K562 (cell line): ENCODE data around the gene ACYP2. TPM values are rescaled to one million over a fixed set of nuclear protein-coding genes. Genes with fewer than 3 reads are reported as not detected.

Experiments used
- ATAC-seq: fragments of 200-7000 bp; cut with Tn5 transposase; 3 replicates; pipeline ENCODE4 v1.9.1; 2020; ENCODE audit warnings: moderate library complexity
- BruUV-seq: library from RNA; stranded (reverse); fragments of 400-500 nt; replicated peaks from 2 replicates; lab custom pipeline; 2021; lab: Mats Ljungman, UMichigan
- CTCF ChIA-PET: fragments of 300-600 bp; formaldehyde crosslinking; extraction: SDS; loops from one replicate; lab custom pipeline; 2021; ENCODE audit warnings: low intra/inter-chr PET ratio; lab: Yijun Ruan, JAX
- POLR2A ChIA-PET: fragments of 300-600, 350-650 bp; sonication (Branson Sonifier 250); formaldehyde crosslinking; extraction: SDS; loops from one replicate; lab custom pipeline; 2021; ENCODE audit warnings: antibody characterized with exemption, inconsistent platforms; lab: Yijun Ruan, JAX
- DNase-seq, 4 experiments: peaks; one replicate each; pipeline versions ENCODE4 v3.0.0 to v3.0.0-alpha.2; 2011 to 2018; ENCODE audit warnings: low spot score in 3 of 4, mixed read lengths in 3 of 4; ENCODE audit errors: extremely low read depth in 1 of 4
- FAIRE-seq: peaks from 2 replicates; lab custom pipeline; 2011; peaks lifted over from hg19 to GRCh38; lab: Jason Lieb, UNC
- H2AFZ ChIP-seq: 2 replicates; pipeline ENCODE4 v1.6.0; 2011; ENCODE audit warnings: low read depth, low read length, control low read depth, inconsistent platforms
- H3K27ac ChIP-seq: fragments of 200-600 bp; 3 replicates; pipeline ENCODE4 v1.8.0; 2011; ENCODE audit warnings: low read depth, mild to moderate bottlenecking, control low read depth, inconsistent platforms, low read length, moderate library complexity, mixed read lengths; ENCODE audit errors: extremely low read depth
- H3K27me3 ChIP-seq, 2 experiments: fragments of 300-600 bp in 1 of 2; 2 replicates in 1 of 2; 3 replicates in 1 of 2; pipeline versions ENCODE4 v1.6.0 to v1.8.0; 2011; ENCODE audit warnings: inconsistent platforms in 2 of 2, low read length in 2 of 2, mild to moderate bottlenecking in 1 of 2, mixed read lengths in 1 of 2, moderate library complexity in 1 of 2; ENCODE audit not compliant: control insufficient read depth in 2 of 2, insufficient read depth in 2 of 2
- H3K36me3 ChIP-seq: fragments of 300-600 bp; 3 replicates; pipeline ENCODE4 v1.8.0; 2011; ENCODE audit warnings: mild to moderate bottlenecking, low read length, inconsistent platforms; ENCODE audit not compliant: control insufficient read depth, insufficient read depth
- H3K4me1 ChIP-seq, 2 experiments: fragments of 200-600 bp in 1 of 2; replicated peaks in 1 of 2; 2 replicates in 1 of 2; 3 replicates in 1 of 2; pipeline versions ENCODE4 v1.5.1 to v1.8.0; 2011; ENCODE audit warnings: inconsistent platforms in 2 of 2, low read length in 2 of 2, mild to moderate bottlenecking in 1 of 2, mixed read lengths in 1 of 2, moderate library complexity in 1 of 2; ENCODE audit not compliant: control insufficient read depth in 2 of 2, insufficient read depth in 2 of 2
- H3K4me2 ChIP-seq: 2 replicates; pipeline ENCODE4 v1.6.1; 2011; ENCODE audit warnings: low read length, control low read depth, inconsistent platforms, mixed read lengths; ENCODE audit not compliant: insufficient read depth
- H3K4me3 ChIP-seq: fragments of 200-600 bp; sonication (generic), shearing (Covaris generic); 2 replicates; pipeline ENCODE4 v1.5.1; 2016; ENCODE audit warnings: control low read depth, inconsistent platforms
- H3K79me2 ChIP-seq: fragments of 200-600 bp; 3 replicates; pipeline ENCODE4 v1.8.0; 2011; ENCODE audit warnings: low read length, inconsistent platforms; ENCODE audit not compliant: control insufficient read depth, insufficient read depth
- H3K9ac ChIP-seq, 2 experiments: 2 replicates each; pipeline versions ENCODE4 v1.6.0 to v1.6.1; 2011; ENCODE audit warnings: low read depth in 2 of 2, low read length in 2 of 2, control low read depth in 1 of 2, inconsistent platforms in 1 of 2, mild to moderate bottlenecking in 1 of 2, mixed read lengths in 1 of 2; ENCODE audit not compliant: insufficient read depth in 1 of 2
- H3K9me1 ChIP-seq: one replicate; pipeline ENCODE4 v1.6.0; 2011; ENCODE audit warnings: inconsistent platforms, mild to moderate bottlenecking, low read length, moderate library complexity; ENCODE audit not compliant: control insufficient read depth, insufficient read depth
- H3K9me3 ChIP-seq: replicated peaks from 2 replicates; pipeline ENCODE4 v1.5.1; 2011; ENCODE audit warnings: low read depth, low read length, inconsistent platforms; ENCODE audit not compliant: control insufficient read depth, insufficient read depth
- H4K20me1 ChIP-seq: replicated peaks from 2 replicates; pipeline ENCODE4 v1.6.1; 2011; ENCODE audit warnings: low read length, inconsistent platforms, mixed read lengths; ENCODE audit not compliant: control insufficient read depth, insufficient read depth
- ARID3A ChIP-seq: IDR thresholded peaks from 2 replicates; pipeline ENCODE4 v1.6.1; 2012; ENCODE audit warnings: low read depth, low read length, improper control_type of control experiment, borderline replicate concordance
- FOXM1 ChIP-seq, 2 experiments: fragments of 450-650 bp in 1 of 2; sonication (generic) in 1 of 2; formaldehyde crosslinking in 1 of 2; IDR thresholded peaks; 2 replicates each; pipeline versions ENCODE4 v1.6.1 to v1.9.0; 2017 to 2022; ENCODE audit warnings: low read depth in 2 of 2, mild to moderate bottlenecking in 2 of 2, missing genetic modification reagents in 1 of 2, moderate library complexity in 1 of 2
- LEF1 ChIP-seq: fragments of 450-650 bp; IDR thresholded peaks from 2 replicates; pipeline ENCODE4 v1.6.1; 2016; ENCODE audit warnings: mild to moderate bottlenecking
- MIER1 ChIP-seq: fragments of 450-650 bp; IDR thresholded peaks from 2 replicates; pipeline ENCODE4 v1.6.1; 2016; ENCODE audit warnings: antibody characterized with exemption, mild to moderate bottlenecking, low read depth
- NFRKB ChIP-seq: fragments of 450-650 bp; IDR thresholded peaks from 2 replicates; pipeline ENCODE4 v1.6.1; 2016; ENCODE audit warnings: low read depth
- PHF21A ChIP-seq: fragments of 450-650 bp; IDR thresholded peaks from 2 replicates; pipeline ENCODE4 v1.6.1; 2017; ENCODE audit warnings: low read depth, borderline replicate concordance
- RAD21 ChIP-seq, 2 experiments: fragments of 250-450 bp in 1 of 2; fragments of 450-650 bp in 1 of 2; sonication (Bioruptor Pico) in 1 of 2; formaldehyde crosslinking in 1 of 2; IDR thresholded peaks in 1 of 2; conservative IDR thresholded peaks in 1 of 2; 2 replicates each; pipeline versions ENCODE4 v1.4.0 to v1.8.0; 2020 to 2022; ENCODE audit warnings: mild to moderate bottlenecking in 2 of 2, moderate library complexity in 1 of 2
- SRSF3 ChIP-seq: fragments of 200-400 bp; formaldehyde crosslinking; IDR thresholded peaks from 2 replicates; pipeline ENCODE4 v1.6.1; 2016; ENCODE audit warnings: mild to moderate bottlenecking, low read length, moderate library complexity; ENCODE audit not compliant: insufficient read depth
- TAL1 ChIP-seq: fragments of 450-650 bp; IDR thresholded peaks from 2 replicates; pipeline ENCODE4 v1.6.1; 2016; ENCODE audit warnings: mild to moderate bottlenecking
- WGBS: fragments of 100-300 bp; shearing (Covaris generic); methylation state at CpG from one replicate; pipeline ENCODE4 v1.1.6; 2016; ENCODE audit warnings: low coverage, mixed read lengths; ENCODE audit not compliant: insufficient coverage; ENCODE audit errors: missing lambda C conversion rate; 5-methylcytosine and 5-hydroxymethylcytosine counted together
- in situ Hi-C: fragments of 300-500 bp; cut with MboI; formaldehyde crosslinking; loops from 4 replicates; pipeline ENCODE4 v1.15.0; 2018; ENCODE audit warnings: inconsistent platforms, mixed read lengths
- intact Hi-C: fragments of 100-400 bp; cut with micrococcal nuclease; formaldehyde crosslinking; loops from 2 replicates; pipeline ENCODE4 v1.14.2; 2022
- polyA plus RNA-seq, 8 experiments: library from polyadenylated mRNA; depleted of rRNA in 4 of 8; stranded (reverse) in 5 of 8; unstranded in 3 of 8; fragments of >200 nt; fragmentation: Nextera tagmentation in 2 of 8; fragmentation: Illumina TruSeq in 1 of 8; extraction: Ambion mirVana in 2 of 8; extraction: Trizol in 1 of 8; gene quantifications; 2 replicates each; pipeline versions ENCODE4 v1.2.1 to v1.2.3, GENCODE V29; 2011 to 2014; ENCODE audit warnings: inconsistent platforms in 1 of 8, missing spikeins in 1 of 8
- total RNA-seq, 7 experiments: library from RNA; depleted of rRNA in 6 of 7; stranded (reverse); fragments of >200 nt in 6 of 7; fragmentation: Illumina TruSeq in 2 of 7; extraction: Trizol in 2 of 7; gene quantifications; 2 replicates each; pipeline versions ENCODE4 v1.2.1 to v1.2.3, GENCODE V29; 2011 to 2021; ENCODE audit warnings: low replicate concordance in 1 of 7

The ACYP2 gene
- total and polyA plus RNA-seq, 9 of the 15 experiments (the other 6 are each of a cell fraction or from before 2014, with no cell fraction given) = 1.0 to 4.1 (median 2.0) TPM

GRCh38 chr2:54077088-54077900 lies 38.1 kb upstream of the ACYP2 start:
- no peaks in the 10 kb centered on the region for H3K36me3 ChIP-seq
- peak; percentile 88 for ATAC-seq
- H3K9me1 ChIP-seq = no peaks in the 10 kb centered on the region
- H3K27ac ChIP-seq = peak overlapping the region; percentile 80
- H3K9ac ChIP-seq = peak overlapping the region in 1 of 2 experiments; percentile 52; a peak in 2 of 4 replicates
- in situ Hi-C loops = no loop called here
- peaks cover 24% of the 10 kb centered on the region for H3K9me3 ChIP-seq
- no peak overlapping the region for H3K4me3 ChIP-seq
- H3K4me2 ChIP-seq = peak overlapping the region; percentile 73
- peak overlapping the region; percentile 83 for H2AFZ ChIP-seq
- BruUV-seq = no TSS peak
- intact Hi-C loops = loop anchor here (5.0 kb wide), 1 partner anchor 105 kb away; the partner anchor contains the start of gene PSME4
- H3K4me1 ChIP-seq = peaks cover 0 to 38% of the 10 kb centered on the region in 2 experiments; a peak in 4 of 5 replicates
- 43% methylated on average over 2 of the region's 2 CpGs for WGBS
- no peaks in the 10 kb centered on the region for H3K79me2 ChIP-seq
- H4K20me1 ChIP-seq = no peaks in the 10 kb centered on the region
- POLR2A ChIA-PET = interaction anchor here (0.5 kb wide), 1 partner anchor 295 kb away, joined by 3 read pairs; no protein-coding TSS in a partner anchor
- peak; percentile 95 for FAIRE-seq
- CTCF ChIA-PET = no interaction called here
- DNase-seq = peak in 3 of 4 experiments; percentile 31 to 92 (median 82)
- H3K27me3 ChIP-seq = no peaks in the 10 kb centered on the region
- TF ChIP-seq RAD21 (CRISPR knock-in tag; conservative IDR thresholded peaks at IDR 0.05 in 1 of 2, IDR thresholded peaks at IDR 0.05 in 1 of 2) (peak in 1 of 2 experiments; percentile 37; a peak in 2 of 4 replicates), NFRKB (peak; percentile 25; the same call in 1 of the 2 replicates), TAL1 (peak; percentile 97), FOXM1 (IDR thresholded peaks at IDR 0.05; ENCODE audit: low read depth) (peak; percentile 93), FOXM1 (CRISPR knock-in tag; IDR thresholded peaks at IDR 0.05; ENCODE audit: low read depth) (no peak), ARID3A (peak; percentile 91), MIER1 (0 out of 2 replicates have a peak, but pooled peaks have one; percentile 34), PHF21A (peak; percentile 32; the same call in 1 of the 2 replicates), LEF1 (peak; percentile 71), SRSF3 (no peak)
